T follicular helper cell (primary cell): Measurements from ENCODE around the gene LARGE1.
"Not testable (repeated sequence)": the region's sequence is repeated elsewhere in the genome, so short reads cannot be mapped to it uniquely, and the experiment has no call there.

Experiments used
- DNase-seq: peaks from one replicate; pipeline ENCODE4 v3.0.0-alpha.2; 2020; ENCODE audit warnings: low read depth

Gene LARGE1

DNA sequence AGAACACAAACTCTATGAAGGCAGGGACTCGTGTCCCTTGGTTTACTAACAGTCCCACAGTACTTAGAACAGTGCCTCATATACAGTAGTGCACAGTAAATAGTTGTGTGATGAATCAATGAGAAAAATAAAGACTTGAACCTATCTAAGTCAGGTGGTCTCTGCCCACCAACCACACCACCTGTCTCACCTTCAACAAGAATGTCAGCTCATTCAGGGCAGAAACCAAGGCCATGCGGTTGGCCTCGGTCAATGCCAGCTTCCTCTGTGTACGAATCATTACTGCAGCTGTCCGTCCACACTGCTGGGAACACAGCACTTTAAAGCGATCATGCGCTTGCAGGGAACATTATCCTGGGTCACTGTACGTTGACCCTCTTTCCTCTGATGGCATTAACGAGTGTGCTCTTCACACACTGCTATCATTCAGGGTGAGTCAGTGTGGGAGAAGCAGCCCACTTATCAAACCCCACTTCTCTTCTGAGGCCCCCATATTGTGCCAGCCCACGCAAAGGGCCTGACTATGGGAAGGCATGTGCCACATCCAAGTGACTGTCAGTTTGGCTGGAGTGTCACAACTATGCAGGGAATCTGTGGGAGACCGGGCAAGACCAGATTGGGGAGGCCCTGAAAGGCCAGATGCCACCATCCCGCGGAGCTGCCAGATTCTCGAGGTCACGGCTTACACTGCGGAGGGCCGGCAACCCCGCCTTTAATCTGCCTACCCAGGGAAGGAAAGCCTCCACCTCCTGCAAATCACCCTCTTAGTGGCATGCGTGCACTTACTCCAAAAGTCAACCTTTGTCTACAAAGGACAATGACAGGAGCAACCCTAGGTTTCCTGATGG lies 36.1 kb downstream of the LARGE1 start:
- no peak for DNase-seq

DNA sequence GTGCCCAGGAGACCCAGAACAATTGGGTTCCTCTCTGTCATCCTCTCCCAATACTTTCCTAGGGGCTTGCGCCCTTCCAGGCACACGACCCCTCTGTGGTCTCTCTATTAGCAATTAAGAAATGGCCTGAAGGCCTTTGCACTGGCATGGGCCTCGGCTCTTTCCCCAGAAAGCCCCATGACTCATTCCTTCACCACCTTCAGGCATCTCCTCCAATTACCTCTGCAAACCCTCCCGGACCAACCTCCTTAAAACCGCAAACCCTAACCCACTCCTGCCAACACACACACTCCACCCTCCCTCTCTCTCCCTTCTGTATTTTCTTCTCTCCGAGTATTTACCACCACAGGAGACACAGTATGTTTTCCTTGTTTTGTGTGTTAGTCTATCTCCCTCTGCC lies 36.7 kb downstream of the LARGE1 start:
- no peak for DNase-seq

DNA sequence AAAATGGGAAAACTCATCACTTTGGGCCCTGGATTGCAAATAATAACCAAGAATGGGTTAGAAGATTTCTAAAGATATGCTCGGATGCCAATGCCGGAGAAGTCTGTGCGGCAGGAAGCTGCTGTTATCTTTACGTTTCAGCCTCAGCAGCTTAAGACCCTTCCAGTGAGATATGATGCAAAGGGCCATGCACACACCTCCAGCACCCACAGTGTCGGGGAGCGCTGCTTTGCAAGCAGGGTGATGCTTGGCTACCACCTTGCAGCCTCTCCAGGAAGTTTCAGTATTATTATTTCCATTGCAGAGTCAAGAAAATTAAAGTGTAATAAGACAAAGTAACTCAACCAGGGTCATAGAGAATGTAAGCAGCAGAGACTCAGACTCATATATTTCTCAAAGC lies 37.3 kb downstream of the LARGE1 start:
- DNase-seq, result no peak

- DNase-seq, result no peak
Measured at GRCh38 chr22:33880986-33881385, 39.3 kb downstream of the LARGE1 start.

- no peak for DNase-seq
Measured at GRCh38 chr22:33879796-33880195, 40.5 kb downstream of the LARGE1 start.

GRCh38 chr22:33875316-33875715 lies 45.0 kb downstream of the LARGE1 start:
- no peak for DNase-seq

GRCh38 chr22:33874206-33874605 lies 46.1 kb downstream of the LARGE1 start:
- no peak for DNase-seq

DNA sequence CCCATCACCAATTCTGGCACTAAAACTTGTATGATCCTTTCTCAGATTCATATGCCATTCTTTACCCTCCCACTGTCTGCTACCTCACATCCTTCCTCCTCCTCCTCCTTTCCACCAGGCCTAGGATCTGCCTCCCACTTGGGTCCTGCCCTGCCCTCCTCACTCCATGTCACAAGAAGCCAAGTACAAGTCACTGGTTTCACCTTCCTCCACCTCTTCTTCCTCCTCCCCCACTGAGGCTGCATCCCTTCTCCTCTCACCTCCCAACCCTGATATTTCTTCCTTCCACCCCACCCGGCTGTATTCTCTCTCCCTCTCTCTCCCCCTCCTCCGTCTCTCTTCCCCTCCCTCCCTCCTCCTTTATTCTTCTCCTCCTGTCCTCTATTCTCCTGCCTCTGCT lies 46.6 kb downstream of the LARGE1 start:
- DNase-seq, result no peak

DNA sequence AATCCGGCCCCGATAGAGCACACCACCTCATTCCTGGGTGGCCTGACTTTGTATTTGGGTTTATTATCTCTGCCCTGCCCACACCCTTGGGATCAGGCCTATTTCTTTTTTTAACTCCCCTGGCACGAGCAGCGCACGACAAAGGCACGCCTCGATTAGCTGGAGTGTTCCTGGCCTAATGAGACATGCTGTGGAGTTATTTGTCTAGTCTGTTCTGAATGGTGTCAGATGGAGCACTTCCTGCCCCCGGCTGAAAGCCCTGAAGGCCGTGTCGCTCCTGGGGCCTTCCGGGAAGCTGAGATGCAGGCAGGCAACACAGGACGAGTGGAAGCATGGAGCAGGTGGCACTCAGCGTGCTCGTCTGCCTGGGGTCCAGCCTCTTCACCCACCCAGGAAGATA lies 47.1 kb downstream of the LARGE1 start:
- DNase-seq, result no peak

DNA sequence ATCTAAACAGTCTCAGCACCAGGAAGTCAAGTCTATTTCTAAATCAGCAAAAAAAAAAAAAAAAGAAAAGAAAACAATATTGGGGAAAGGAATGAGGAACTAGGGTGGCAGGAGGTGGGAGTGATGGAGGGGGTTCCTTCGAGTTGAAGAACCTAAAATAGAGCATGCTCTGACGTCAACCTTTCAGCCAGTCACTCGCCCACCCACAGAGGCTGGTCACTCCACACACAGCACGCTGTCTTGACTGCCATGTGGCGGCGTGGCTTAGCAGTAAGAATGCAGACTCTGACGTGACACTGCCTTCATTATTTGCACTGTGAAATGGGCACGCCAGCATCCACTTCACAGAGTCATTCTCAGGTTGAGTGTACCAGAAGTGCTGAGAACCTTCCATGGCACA lies 48.3 kb downstream of the LARGE1 start:
- no peak for DNase-seq

- no peak for DNase-seq
Measured at GRCh38 chr22:33869946-33870345, 50.3 kb downstream of the LARGE1 start.

- DNase-seq, result no peak
Measured at GRCh38 chr22:33867971-33868370, 52.3 kb downstream of the LARGE1 start.

DNA sequence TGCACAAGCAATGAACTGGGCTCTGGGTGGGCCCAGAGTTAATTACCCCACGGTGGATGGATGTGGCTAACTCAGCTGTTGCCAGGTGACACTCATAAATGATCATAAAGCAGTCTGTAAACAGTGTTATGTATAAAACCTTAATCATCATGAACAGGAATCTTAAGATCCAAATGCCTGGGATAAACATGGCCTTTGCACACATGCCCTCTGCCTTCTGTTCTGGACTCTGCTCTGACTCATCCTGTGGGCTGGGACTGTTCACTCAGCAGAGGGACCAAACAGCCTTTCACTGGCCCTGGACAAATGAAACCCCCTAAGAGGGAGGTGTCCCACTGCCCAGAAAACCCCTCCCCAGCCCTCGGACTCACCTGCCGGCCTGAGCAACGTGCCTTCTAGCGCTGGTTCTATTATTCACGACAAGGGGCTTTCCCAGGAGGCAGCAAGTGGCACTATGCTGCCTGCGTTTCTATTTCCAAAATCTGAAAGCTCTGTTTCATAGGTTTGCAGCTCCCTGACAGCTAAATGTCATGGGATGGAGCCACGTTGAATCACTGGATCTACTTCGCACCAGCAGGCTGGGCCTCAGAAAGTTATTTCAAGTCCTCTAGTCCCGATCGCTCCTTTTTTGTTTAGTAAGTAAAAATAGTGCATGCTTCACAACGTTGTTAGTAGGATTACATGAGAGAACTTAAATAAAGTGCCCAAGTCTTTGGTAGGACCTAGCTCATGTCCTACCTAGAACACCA lies 53.0 kb downstream of the LARGE1 start:
- DNase-seq, result no peak

- no peak for DNase-seq
Measured at GRCh38 chr22:33866511-33866910, 53.8 kb downstream of the LARGE1 start.

DNA sequence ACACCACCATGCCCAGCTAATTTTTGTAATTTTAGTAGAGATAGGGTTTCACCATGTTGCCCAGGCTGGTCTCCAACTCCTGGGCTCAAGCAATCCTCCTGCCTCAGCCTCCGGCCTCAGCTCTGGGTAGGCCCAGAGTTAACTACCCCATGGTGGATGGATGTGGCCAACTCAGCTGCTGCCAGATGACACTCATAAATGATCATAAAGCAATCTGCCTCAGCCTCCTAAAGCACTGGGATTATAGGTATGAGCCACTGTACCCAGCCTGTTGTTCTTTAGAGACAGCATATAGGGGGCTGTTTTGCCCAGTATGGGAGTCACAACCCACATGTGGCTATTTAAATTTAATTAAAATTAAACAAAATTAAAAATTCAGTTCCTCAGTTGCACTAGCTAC lies 54.3 kb downstream of the LARGE1 start:
- DNase-seq, result no peak

GRCh38 chr22:33865248-33865647 lies 55.0 kb downstream of the LARGE1 start:
- no peak for DNase-seq

- no peak for DNase-seq
Measured at GRCh38 chr22:33864723-33865130, 55.5 kb downstream of the LARGE1 start.

- DNase-seq, result no peak
Measured at GRCh38 chr22:33861216-33861875, 58.9 kb downstream of the LARGE1 start.

GRCh38 chr22:33860386-33860785 lies 59.9 kb downstream of the LARGE1 start:
- no peak for DNase-seq

DNA sequence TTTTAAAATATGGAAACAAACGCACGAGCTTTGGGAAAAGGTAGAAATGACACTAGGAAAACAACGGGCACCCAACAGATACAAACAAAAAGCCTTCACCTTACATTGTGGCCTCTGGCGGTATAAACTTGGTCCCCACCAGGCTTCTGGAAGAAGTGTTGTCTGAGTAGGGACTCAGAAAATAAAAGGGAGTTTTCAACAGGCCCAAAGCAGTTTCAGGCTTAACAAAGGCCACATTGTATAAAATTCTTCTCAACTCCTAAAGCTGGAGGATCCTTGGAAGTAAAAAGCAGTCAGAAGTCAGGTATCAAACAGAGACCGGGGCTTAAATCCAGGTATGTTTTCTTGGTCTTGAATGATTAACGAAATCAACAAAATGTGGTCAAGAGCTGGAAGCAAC lies 61.0 kb downstream of the LARGE1 start:
- no peak for DNase-seq

GRCh38 chr22:33858653-33859052 lies 61.6 kb downstream of the LARGE1 start:
- not testable (repeated sequence) for DNase-seq

- not testable (repeated sequence) for DNase-seq
Measured at GRCh38 chr22:33857767-33858166, 62.5 kb downstream of the LARGE1 start.

GRCh38 chr22:33854724-33855123 lies 65.6 kb downstream of the LARGE1 start:
- no peak for DNase-seq
